ENCODE data around the gene ARHGAP27. TPM values are rescaled to one million over a fixed set of nuclear protein-coding genes. Genes with fewer than 3 reads are reported as not detected.

ARHGAP27 gene
- total RNA-seq, 2 experiments from 2014 or later = 55.5 to 56.8 TPM

DNA sequence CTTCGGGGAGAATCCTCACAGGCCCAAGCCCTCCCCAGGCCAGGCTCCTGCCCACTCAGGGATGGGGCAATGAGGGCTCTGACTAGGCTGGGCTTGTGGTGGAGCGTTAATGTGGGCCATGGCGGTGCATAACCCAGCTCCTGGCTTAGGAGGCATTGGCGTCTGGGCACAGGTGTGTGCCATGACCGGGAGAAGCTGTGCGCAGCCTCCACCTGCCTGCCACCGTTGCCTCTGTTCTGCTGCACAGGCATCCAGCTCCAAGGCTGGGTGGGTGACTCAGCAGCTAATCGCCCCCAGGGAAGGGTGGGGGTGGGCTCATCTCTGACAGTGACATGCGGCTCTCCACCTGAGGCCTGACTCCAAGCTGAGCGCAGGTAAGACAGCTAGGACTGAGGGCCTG, 3.5 kb upstream of the ARHGAP27 start:
- Histone ChIP-seq H3K4me2 (ENCODE audit: low read length) (no peak overlapping the region), H3K79me2 (ENCODE audit: insufficient read depth, low read depth, low read length) (no peaks in the 10 kb centered on the region), H3K9me3 (ENCODE audit: low read length) (no peaks in the 10 kb centered on the region), H3K9me2 (ENCODE audit: insufficient read depth, low read length) (no peaks in the 10 kb centered on the region), H3K4me1 (ENCODE audit: insufficient read depth, low read length, poor library complexity, severe bottlenecking) (peaks cover 29% of the 10 kb centered on the region), H3K36me3 (ENCODE audit: insufficient read depth, low read length) (no peaks in the 10 kb centered on the region), H4K20me1 (ENCODE audit: insufficient read depth, low read length) (no peaks in the 10 kb centered on the region), H3K27ac (ENCODE audit: low read depth, low read length, poor library complexity, severe bottlenecking) (no peak overlapping the region), H2AFZ (ENCODE audit: low read length) (no peak overlapping the region), H3K4me3 (ENCODE audit: low read depth, low read length, poor library complexity, severe bottlenecking) (no peak overlapping the region)
- no peak for DNase-seq (ENCODE audit: low spot score)
- intact Hi-C loops (cut with micrococcal nuclease; ENCODE audit: unreplicated experiment) = no loop called here
- TF ChIP-seq EZH2phosphoT487 (IDR thresholded peaks at IDR 0.05; ENCODE audit: borderline replicate concordance, low read depth, low read length) = no peak
- TF ChIP-seq, protein P1, sequence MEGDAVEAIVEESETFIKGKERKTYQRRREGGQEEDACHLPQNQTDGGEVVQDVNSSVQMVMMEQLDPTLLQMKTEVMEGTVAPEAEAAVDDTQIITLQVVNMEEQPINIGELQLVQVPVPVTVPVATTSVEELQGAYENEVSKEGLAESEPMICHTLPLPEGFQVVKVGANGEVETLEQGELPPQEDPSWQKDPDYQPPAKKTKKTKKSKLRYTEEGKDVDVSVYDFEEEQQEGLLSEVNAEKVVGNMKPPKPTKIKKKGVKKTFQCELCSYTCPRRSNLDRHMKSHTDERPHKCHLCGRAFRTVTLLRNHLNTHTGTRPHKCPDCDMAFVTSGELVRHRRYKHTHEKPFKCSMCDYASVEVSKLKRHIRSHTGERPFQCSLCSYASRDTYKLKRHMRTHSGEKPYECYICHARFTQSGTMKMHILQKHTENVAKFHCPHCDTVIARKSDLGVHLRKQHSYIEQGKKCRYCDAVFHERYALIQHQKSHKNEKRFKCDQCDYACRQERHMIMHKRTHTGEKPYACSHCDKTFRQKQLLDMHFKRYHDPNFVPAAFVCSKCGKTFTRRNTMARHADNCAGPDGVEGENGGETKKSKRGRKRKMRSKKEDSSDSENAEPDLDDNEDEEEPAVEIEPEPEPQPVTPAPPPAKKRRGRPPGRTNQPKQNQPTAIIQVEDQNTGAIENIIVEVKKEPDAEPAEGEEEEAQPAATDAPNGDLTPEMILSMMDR (conservative IDR thresholded peaks at IDR 0.05; ENCODE audit: low read length) = no peak
- ChIA-PET CTCF (ENCODE audit: unreplicated experiment) (no interaction called here), POLR2A (no interaction called here)
- no TSS peak for BruUV-seq (replicated peaks)

DNA sequence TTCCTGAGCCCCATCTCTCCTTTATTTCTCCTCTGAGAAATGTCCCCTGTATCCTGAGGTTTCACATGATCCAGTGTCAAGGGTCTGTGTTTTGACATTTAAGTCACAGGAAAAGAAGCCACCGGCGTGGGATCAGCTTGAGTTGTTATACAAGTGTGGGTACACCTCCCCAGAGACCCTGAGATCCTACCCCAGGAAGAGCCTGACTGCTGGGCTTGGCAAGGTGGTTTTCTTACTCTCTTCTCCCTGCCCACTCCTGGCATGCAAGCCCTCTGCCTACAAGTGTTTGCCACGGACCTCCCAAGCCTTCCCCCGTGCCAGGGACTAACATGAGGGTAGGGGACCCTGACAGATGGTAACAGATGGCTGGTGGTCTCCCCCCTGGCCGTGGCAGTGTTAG, 2.8 kb upstream of the ARHGAP27 start:
- no peaks in the 10 kb centered on the region for H3K9me2 ChIP-seq (ENCODE audit: insufficient read depth, low read length)
- intact Hi-C loops (cut with micrococcal nuclease; ENCODE audit: unreplicated experiment) = no loop called here
- DNase-seq (ENCODE audit: low spot score) = no peak
- H2AFZ ChIP-seq (ENCODE audit: low read length) = no peak overlapping the region
- no peak overlapping the region for H3K4me2 ChIP-seq (ENCODE audit: low read length)
- H3K79me2 ChIP-seq (ENCODE audit: insufficient read depth, low read depth, low read length) = no peaks in the 10 kb centered on the region
- H3K27ac ChIP-seq (ENCODE audit: low read depth, low read length, poor library complexity, severe bottlenecking) = no peak overlapping the region
- ChIA-PET POLR2A (no interaction called here), CTCF (ENCODE audit: unreplicated experiment) (no interaction called here)
- H4K20me1 ChIP-seq (ENCODE audit: insufficient read depth, low read length) = no peaks in the 10 kb centered on the region
- H3K9me3 ChIP-seq (ENCODE audit: low read length) = no peaks in the 10 kb centered on the region
- no peak for TF ChIP-seq EZH2phosphoT487 (IDR thresholded peaks at IDR 0.05; ENCODE audit: borderline replicate concordance, low read depth, low read length)
- TF ChIP-seq, protein P1 (conservative IDR thresholded peaks at IDR 0.05; ENCODE audit: low read length) = no peak
- no peak overlapping the region for H3K4me3 ChIP-seq (ENCODE audit: low read depth, low read length, poor library complexity, severe bottlenecking)
- BruUV-seq (replicated peaks) = no TSS peak
- H3K36me3 ChIP-seq (ENCODE audit: insufficient read depth, low read length) = no peaks in the 10 kb centered on the region
- H3K4me1 ChIP-seq (ENCODE audit: insufficient read depth, low read length, poor library complexity, severe bottlenecking) = peaks cover 28% of the 10 kb centered on the region

DNA sequence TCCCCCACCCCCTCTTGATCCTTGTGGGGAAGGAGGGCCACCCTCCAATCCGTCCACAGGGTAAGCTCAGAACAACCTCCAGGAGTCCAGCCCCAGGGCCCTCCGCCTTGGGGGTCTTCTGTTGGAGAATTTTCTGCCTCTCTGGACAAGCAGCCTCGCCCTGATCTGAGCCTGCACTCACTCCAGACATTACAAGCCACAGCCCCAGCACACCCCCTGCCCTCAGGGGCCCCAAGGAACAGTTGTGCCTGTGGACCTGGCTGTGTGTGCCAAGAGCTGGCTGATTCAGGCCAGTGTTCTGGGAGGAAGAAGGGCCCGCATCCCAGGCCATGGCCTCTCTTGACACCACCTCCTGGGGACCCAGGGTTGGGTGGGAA, 477 bp upstream of the ARHGAP27 start:
- BruUV-seq (replicated peaks) = no TSS peak
- no peaks in the 10 kb centered on the region for H3K9me3 ChIP-seq (ENCODE audit: low read length)
- H3K27ac ChIP-seq (ENCODE audit: low read depth, low read length, poor library complexity, severe bottlenecking) = no peak overlapping the region
- DNase-seq (ENCODE audit: low spot score) = no peak
- H3K4me2 ChIP-seq (ENCODE audit: low read length) = no peak overlapping the region
- H3K9me2 ChIP-seq (ENCODE audit: insufficient read depth, low read length) = no peaks in the 10 kb centered on the region
- no peaks in the 10 kb centered on the region for H4K20me1 ChIP-seq (ENCODE audit: insufficient read depth, low read length)
- ChIA-PET POLR2A (no interaction called here), CTCF (ENCODE audit: unreplicated experiment) (no interaction called here)
- intact Hi-C loops (cut with micrococcal nuclease; ENCODE audit: unreplicated experiment) = no loop called here
- H3K36me3 ChIP-seq (ENCODE audit: insufficient read depth, low read length) = no peaks in the 10 kb centered on the region
- H3K79me2 ChIP-seq (ENCODE audit: insufficient read depth, low read depth, low read length) = no peaks in the 10 kb centered on the region
- no peak overlapping the region for H3K4me3 ChIP-seq (ENCODE audit: low read depth, low read length, poor library complexity, severe bottlenecking)
- peaks cover 37% of the 10 kb centered on the region for H3K4me1 ChIP-seq (ENCODE audit: insufficient read depth, low read length, poor library complexity, severe bottlenecking)
- TF ChIP-seq, protein P1 (conservative IDR thresholded peaks at IDR 0.05; ENCODE audit: low read length) = no peak
- TF ChIP-seq EZH2phosphoT487 (IDR thresholded peaks at IDR 0.05; ENCODE audit: borderline replicate concordance, low read depth, low read length) = no peak
- no peak overlapping the region for H2AFZ ChIP-seq (ENCODE audit: low read length)

Measured in OCI-LY7 (cell line).